ENCODE results near the gene LPCAT1.

GRCh38 chr5:1541702-1542400 lies 18.1 kb upstream of the LPCAT1 start:
- TF ChIP-seq CTCF (IDR thresholded peaks at IDR 0.05; ENCODE audit: insufficient read depth, low read depth, low read length) = no peak
- TF ChIP-seq EZH2 (IDR thresholded peaks at IDR 0.05; ENCODE audit: insufficient read depth, low read length) = no peak
